CD4-positive, alpha-beta T cell treated with Interleukin-10 for 1 hour (primary cell): ENCODE results near the gene MRPL54.

ENCODE experiments used
- DNase-seq: peaks from one replicate; pipeline ENCODE4 v3.0.0-alpha.2; 2020

Gene MRPL54

DNA sequence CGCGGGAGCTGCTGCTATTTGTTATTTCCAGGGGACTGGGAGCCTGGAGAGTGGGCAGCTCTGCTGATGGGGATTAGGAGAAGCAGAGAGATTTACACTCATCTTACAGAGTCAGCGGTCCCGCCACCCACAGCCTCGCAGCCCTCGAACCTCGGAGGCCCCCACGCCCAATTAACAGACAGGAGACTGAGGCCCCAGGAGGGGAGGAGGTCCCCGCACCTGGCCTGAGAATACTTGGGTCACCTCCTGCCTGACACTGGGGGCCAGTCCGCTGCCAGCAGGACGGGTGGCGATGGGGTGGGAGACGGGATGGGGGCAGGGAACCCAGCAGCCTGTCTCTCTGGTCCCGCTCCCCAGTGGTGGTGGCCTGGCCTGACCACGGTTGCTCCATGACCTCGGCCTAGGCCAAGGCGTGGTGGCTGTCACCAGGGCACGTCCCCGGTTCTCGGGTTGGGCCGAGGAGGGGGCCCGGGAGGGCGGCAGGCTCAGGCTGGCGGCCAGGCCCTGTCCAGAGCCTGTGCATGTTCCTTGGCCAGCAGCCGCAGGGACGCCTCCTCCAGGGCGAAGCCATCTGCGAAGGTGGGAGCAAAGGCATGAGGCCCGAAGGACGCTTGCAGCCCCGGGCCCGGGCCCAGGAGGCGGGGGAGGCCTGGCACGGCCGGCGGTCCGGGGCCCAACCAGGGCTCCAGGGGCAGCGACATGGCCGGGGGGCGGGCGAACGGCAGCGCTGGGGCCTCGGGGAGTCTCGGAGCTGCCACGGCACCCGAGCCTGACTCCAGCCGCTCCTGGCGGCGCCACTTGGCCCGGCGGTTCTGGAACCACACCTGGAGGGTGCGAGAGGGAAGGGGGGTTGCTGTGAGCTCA is 7.9 kb downstream of the MRPL54 start:
- DNase-seq: no peak

DNA sequence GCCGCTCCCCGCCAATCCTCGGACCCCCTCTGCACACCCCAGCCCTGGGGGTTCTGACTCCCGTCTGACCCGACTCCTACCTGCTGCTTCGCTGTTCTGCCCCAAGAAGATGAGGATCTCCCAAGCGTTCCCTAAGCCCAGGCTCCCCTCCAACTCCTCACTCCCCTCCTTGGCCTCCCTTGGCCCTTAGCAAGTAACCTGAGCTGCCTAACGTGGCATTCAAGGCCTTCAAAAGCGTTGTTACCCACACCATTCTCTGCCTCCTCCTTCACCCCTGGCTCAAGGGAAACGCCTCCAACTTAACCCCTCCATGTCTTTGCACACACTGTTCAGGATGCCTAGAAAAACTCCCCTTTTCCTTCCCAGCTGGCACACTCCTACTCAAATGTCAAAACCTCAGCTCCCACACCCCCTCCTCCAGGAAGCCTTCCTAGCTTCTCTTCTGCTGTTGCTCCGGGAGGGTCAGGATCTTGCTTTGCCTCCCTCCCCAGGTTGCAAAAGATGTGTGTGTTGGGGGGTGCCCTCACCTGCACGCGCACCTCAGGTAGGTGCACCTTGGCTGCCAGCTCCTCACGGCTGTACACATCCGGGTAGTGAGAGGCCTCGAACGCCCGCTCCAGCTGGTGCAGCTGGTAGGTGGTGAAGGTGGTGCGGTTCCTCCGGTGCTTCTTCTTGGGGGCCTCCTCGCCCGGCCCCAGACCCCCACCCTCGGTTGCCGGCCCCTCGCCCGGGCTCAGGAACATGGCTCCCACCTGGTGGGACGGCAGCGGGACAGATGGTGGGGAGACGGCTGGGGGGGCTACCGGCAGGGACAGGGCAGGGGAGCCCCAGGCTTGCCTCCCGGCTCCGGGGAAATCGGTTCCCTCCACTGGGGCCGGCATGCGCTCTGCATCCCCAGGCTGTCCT is 8.8 kb downstream of the MRPL54 start:
- DNase-seq: no peak

DNA sequence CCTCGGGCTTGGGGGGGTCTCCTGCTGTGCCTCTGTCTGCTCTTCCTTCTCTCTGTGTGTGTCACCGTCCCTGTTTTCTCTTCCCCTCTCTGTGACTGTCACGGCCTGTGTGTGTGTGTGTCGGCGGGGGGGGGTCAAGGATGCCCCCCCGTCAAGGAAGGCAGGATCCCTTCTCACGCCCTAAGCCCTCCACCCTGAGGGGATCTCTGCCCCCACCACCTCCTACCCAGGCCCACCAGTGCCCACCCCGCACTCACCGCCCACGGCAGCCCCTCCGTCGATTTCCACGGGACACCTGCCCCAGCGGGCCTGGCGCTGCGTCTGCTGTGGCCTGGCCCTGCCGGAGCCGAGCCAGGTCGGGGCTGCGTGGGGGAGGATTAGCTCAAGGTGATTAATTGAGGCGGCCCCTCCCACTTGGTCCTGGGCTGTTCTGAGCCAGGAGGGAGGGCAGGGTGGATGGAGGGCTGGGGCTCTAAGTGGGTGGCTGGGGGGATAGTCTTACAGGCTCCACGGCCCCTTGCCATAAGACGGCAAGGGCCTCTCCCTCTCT is 9.5 kb downstream of the MRPL54 start, which contains the start of gene RAX2:
RAX2 (minus strand) TSS at position 323 of the 550 bp plus-strand sequence. CDS start 486 bp downstream, outside the sequence.
- DNase-seq: no peak

DNA sequence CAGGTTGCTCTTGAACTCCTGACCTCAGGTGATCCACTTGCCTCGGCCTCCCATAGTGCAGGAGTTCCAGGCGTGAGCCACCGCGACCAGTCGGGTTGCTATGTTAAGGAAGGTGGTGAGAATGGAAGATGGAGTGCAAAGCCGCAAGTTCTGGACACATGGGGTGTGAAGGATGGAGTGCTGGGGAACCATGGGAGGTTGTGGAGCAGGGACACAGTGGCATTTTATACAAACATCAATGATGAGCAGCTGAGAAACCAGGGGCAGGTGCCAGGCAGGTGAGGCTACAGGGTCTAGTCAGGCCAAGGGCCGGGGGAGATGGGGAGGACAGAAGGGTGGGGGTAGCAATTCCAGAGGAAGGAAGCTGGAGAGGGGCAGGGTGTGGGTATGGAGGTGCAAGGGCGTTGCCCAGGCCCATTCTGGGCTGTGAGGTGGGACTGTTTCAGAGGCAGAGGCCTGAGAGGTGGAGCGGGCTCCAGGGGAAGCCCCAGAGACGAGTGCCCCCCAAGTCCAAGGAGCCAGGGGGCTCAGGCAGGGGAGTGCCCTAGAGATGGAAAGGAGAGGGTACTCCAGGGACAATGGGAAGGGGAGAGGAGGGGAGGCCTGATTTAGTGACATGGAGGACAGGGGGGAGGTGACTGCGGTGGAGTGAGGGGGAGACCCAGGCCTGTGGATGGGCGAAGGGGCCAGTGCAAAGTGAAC is 11.5 kb downstream of the MRPL54 start:
- no peak for DNase-seq

DNA sequence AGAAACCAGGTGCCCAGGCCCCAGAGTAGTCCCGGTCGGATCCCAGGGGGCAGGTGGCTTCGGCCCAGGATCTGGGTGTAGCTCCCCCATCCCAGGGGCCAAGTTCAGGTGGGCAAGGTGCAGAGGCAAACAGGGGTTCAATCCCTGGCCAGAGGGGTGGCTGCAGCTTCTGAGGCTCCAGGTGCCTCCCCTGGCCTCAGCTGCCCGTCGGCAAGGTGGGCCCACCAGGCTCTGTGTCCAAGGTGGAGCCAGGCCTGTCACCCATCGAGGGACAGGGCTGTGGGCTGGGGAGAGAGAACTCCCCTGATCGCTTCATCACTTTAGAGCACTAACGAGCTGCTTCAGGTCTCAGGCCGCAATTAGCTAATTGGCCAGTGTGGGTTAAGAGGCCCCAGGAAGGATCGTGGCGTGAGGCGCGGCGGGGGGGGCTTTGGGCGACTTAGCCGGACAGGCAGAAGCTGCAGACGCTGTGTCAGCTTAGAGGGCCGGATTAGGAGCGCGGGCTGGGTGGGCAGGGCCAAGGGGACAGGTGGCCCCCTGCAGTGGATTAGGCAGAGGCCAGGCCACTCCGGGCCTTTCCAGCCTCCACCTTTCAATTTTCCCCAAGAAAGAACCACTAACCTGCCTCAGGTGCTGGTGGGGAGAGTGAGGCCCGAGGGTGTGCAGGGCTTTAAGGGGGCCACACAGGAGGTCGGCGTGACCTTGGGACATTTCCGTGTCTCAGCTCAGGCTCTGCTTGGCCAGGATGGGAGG is 12.3 kb downstream of the MRPL54 start:
- no peak for DNase-seq

DNA sequence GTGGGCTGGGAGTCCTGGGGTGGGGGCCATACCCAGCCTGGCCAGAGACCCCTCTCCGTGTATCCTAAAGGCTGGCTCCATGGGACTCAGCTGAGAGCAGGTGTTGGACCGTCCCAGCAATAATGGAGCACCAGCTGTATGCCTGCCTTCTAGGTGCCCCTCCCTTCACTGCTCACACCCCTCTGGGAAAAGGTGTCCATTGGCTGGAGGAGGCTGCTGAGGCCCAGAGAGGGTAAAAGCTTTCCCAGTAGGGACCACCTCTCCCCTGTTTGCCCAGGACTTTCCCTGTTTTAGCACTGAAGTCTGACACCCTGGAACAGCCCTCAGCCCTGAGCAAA is 12.9 kb downstream of the MRPL54 start:
- DNase-seq: no peak

DNA sequence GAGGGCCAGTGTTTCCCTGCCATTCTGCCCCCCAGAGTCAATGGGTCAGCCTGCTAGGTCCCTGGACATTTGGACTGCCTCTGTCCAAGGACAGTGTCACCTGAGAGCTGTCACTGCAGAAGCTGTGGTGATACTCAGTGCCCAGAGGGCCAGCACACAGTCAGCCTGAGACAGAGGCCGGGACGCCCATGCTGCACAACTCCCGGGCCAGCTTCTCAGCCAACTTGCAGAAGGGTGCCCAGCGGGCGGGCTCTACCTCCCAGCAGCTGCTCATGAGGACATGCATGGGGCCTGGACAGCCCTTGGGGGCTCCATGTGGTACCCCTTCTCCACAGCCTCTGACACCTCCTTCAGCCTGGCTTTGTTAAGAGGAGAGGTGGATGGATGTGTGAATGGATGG is 13.3 kb downstream of the MRPL54 start:
- DNase-seq: no peak

DNA sequence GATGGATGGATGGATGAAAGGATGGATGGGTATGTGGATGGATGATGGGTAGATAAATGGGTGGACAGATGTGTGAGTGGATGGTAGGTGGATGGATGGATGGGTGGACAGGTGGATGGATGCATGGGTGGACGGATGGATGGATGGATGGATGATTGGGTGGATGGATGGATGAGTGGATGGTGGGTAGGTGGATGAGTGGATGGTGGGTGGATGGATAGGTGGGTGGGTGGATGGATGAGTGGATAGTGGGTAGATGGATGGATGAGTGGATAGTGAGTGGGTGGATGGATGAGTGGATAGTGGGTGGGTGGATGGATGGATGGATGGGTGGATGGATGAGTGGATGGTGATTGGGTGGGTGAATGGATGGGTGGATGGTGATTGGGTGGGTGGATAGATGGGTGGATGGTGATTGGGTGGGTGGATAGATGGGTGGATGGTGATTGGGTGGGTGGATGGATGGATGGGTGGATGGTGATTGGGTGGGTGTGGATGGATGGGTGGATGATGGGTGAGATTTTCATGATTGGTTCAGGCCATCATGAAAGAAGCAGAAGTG is 14.1 kb downstream of the MRPL54 start:
- no peak for DNase-seq

DNA sequence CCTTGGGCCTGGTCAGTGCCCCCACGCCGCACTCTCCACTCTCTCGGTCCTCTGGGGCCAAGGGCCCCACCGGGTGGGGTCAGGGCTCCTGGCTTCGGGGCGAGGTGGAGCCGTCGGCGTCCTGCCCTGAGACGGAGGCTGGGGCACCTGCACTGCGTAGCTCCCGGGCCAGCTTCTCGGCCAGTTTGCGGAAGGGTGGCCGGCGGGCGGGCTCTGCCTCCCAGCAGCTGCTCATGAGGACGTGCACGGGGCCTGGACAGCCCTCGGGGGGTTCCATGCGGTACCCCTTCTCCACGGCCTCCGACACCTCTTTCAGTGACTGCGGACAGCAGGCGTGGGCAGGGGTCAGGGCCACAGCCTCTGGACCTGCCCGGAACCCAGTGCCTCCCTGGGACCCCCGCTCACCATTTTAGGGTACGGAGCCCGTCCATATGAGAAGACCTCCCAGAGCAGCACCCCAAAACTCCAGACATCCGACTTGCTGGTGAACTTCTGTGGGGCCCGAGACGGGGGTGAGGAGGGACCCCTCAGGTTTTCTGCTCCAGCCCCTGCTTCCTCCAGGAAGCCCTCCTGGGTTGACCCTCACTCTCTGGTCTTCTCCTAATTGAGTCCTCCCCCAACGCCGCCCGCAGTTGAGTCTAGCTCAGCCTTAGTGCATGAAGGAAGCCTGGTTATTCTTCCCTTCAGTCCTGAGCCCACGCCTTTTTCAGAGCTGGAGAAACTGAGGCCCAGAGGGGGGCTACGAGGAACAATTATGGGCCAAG is 15.8 kb downstream of the MRPL54 start:
- no peak for DNase-seq

DNA sequence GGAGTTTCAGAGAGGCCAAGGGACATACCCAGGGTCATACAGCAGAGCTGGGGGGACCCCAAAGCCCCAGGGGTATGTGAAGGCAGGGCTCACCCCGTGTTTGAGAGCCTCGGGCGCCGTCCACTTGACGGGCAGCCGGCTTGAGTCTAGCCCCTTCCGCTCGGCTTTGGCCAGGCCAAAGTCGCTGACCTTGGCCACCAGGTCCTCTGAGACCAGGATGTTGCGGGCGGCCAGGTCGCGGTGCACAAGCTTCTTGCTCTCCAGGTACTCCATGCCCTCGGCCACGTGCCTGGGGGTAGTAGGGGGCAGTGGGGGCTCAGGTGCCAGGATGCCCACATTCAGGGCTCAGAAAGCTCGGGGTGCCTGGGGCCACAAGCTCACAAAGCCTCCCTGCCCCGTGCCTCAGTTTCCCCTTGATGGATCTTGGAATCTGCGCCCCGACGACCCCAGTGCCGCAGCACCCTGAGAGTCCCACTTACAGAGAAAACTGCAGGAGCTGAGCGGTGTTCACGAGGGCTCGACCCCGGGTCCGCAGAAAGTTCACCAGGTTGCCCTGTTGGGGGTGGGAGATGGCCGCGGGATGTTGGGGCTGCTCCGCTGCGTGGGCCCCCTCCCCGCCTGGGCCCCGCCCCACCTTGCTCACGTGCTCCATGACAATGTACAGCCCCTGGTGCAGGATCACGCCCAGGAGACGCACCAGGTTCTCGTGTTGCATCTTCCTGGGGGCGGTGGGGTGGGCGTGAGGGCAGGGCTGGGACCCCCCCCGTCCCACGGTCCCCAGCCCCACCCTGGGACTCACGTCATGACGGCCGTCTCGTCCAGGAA is 16.6 kb downstream of the MRPL54 start:
- DNase-seq: no peak

DNA sequence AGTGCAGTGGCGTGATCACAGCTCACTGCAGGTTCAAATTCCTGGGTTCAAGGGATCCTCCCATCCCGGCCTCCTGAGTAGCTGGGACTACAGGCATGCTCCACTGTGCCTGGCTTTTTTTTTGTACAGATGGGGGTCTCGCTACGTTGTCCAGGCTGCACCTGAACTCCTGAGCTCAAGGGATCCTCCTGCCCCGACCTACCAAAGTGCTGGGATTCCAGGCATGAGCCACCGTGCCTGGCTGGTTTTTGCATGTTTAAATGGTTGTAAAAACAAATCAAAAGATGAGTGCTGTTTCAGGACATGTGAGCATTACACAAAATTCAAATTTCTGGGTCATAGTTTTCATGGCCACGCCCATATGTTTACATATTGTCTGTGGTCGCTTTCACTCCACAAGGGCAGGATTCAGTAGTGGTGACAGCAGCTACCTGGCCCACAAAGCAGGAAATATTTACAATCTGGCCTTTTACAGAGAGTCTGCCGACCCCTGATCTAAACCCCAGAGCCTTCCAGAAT is 18.4 kb downstream of the MRPL54 start:
- no peak for DNase-seq

DNA sequence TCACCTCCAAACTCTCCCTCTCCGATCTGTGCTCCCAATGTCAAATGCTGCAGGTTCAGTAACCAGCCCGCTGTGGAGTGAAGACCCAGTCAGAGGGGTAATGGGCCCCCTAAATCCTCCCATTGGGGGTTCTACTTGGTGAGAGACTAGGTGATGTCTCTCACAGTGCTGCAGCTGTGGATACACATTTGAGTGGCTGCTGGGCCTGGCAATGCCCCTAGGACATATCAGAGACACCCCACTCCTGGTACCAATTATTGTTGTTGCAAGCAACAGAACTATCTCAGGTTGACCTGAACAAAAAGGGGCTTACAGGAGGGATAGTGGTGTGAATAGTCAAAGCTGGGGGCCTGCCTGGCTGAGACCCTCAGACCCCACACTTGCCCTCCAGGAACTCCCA is 19.1 kb downstream of the MRPL54 start:
- DNase-seq: no peak

DNA sequence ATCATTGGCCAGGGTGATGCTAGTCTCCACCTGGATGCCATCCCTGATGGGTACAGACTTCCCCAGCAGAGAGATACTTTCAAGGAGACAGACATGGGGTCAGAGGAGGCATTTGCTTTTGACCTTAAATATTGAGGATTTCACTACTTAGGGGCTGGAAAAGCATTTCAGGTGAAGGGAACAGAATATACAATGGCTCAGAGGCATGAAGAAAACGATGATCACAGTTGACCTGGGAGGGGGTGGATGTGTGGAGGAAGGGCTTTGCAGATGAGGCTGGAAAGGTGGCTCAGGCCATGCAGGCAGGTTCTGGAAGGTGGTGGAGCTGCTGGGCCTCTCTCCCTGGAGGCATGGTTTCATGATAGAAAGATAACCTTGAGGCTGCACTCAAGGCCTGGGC is 19.8 kb downstream of the MRPL54 start:
- DNase-seq: no peak

DNA sequence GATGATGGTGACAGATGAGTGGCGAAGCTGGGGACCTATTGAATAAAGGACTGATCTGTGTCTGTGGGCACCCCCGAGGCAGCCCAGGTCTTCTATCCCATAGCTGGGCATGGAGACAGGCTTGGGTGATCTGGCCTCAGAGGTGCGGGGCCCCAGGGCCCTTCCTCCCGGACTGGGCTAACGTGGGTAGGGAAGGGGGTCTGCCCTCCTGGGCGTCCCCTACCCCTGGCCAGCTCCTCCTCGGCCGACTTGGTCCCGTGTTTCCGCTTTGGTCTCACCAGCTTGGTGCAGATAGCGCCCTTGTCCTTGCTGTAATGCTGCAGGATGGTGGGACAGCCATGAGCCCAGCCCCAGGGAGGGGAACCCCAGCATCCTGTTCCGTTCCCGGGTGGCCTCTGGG is 20.4 kb downstream of the MRPL54 start:
- no peak for DNase-seq

DNA sequence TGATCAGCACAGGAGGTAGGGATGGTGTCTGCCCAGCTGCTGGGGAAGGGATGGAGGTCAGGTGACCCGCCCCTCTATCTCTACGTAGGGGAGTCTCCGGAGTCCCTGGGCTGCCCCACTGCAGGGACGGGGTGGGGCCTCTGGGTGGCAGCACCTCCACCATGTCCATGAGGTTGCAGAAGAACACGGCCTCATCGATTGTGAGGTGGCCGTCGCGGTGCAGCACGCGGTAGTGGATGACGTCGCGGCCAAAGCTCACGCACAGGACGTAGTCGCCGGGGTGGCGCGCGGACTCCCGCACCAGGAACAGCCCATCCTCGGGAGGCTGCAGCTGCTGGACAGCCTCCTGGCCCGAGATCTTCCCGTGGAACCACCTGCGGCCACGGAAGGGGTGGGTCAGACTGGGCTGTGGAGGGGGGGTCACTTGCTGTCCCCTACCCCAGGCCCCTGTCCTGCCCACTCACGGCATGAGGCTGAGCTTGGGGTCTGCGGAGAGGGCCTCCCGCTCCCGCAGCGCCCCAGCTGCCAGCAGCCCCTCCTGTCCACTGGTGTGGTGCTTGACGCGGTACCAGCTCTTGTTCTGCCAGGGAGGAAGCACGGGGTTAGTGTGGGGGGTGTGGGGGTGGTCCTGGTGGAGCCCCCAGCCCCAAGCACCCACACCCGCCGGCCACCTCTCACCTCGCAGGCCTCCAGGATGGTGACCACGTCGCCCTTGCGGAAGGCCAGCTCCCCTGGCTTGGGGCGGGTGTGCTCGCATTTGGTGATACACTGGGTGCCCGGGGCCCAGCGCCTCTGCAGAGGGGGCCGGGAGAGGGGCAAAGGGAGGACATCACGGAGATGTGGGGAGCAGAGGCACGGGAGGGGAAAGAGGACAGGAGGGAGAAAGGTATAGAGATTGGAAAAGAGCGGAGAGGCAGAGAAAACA is 21.4 kb downstream of the MRPL54 start:
- DNase-seq: peak; percentile 60

DNA sequence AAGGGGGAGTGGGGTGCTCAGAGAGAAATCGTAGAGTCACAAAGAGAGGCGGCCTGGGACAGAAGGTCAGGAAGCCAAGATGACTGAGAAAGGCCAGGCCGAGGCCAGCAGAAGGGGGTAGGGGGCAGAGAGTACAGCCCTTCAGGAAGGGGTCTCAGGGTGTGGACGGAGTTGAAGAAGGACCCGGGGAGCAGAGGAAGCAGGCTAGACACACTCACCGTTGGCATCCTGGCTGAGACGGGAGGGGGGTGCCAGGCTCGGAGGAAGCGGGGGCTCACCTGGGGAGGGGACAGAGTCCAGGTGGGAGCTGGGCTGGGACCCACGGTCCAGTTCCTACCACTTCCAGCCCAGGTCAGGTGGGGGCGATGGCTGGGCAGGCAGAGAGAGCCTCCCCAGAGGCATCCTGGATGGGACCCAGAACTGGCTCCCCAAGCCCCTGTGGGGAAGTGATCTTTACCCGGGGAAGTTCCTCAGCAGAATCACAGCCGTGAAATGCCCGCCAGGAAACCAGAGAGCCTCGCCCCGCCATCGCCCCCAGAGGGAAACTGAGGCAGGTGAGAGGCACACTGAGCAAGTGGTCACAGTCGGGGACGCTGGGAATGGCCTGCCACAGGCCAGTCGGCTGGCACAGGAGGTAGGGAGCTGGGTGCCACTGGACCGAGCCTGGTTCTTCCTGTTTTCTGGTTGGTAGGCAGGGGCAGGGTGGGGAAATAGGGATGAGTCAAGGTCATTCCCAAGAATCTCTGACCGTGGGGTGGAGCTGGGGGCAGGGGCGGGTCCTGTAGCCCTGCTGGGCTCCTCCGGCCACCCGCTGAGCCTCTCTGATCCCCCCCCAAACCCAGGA is 22.3 kb downstream of the MRPL54 start:
- DNase-seq: no peak

DNA sequence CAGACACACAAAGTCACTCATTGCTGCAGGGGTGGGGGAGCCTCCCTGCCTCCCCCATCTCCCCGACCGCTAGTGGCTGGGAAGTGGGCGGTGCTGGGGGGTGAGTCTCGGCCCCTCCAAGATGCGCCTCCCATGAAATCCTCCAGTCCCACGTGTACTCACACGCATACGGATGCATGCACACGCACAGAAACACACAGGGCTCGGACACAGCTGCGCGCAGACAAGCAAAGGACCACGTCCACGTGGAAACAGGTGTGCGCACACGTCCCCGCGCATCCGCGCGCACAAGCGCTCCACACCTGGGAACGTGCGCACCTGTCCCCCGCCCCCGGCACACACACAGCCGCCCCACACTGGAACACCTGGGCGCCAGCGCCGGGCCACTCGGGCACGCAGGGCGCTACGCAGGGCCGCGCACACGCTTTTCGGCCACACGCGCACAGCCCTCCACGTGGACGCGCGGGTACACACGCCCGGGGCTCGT is 23.0 kb downstream of the MRPL54 start:
- peak; percentile 33 for DNase-seq
